ENCODE results near the gene RELA.

The RELA gene

DNA sequence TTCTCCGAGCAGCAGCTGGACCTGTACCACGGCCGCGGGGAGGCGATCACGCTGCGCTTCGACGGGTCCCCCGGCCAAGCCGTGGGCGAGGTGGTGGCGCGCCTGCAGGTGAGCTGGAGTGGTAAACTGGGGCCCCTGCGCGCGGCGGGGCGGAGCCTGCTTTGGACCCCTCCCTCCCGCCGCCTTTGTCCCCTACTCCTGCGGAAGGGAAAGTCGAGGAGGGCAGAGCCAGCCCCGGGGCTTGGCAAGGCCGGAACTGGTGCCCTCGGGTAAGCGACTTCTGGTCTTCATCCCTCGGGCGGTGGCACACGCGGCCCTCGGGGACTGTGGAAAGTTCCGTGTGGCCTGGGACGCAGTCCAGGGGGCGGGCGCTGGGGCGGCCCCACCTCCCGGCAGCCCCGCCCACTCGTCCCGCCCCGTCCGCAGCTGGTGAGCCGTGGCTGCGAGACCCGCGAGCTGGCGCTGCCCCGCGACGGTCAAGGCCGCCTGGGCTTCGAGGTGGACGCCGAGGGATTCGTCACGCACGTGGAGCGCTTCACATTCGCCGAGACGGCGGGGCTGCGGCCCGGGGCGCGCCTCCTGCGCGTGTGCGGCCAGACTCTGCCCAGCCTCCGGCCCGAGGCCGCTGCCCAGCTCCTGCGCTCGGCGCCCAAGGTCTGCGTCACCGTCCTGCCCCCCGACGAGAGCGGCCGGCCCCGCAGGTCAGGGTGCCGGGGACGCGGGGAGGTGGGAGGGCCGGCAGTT, 15.6 kb downstream of the RELA start:
- no peaks in the 10 kb centered on the region for H3K27me3 ChIP-seq (ENCODE audit: low read depth, low read length)
- peaks cover 6% of the 10 kb centered on the region for H4K20me1 ChIP-seq (ENCODE audit: insufficient read depth, low read length)
- no peak overlapping the region for H2AFZ ChIP-seq (ENCODE audit: low read depth, low read length)
- no peak for TF ChIP-seq EZH2phosphoT487 (IDR thresholded peaks at IDR 0.05; ENCODE audit: low read depth)
- TF ChIP-seq, protein P1, sequence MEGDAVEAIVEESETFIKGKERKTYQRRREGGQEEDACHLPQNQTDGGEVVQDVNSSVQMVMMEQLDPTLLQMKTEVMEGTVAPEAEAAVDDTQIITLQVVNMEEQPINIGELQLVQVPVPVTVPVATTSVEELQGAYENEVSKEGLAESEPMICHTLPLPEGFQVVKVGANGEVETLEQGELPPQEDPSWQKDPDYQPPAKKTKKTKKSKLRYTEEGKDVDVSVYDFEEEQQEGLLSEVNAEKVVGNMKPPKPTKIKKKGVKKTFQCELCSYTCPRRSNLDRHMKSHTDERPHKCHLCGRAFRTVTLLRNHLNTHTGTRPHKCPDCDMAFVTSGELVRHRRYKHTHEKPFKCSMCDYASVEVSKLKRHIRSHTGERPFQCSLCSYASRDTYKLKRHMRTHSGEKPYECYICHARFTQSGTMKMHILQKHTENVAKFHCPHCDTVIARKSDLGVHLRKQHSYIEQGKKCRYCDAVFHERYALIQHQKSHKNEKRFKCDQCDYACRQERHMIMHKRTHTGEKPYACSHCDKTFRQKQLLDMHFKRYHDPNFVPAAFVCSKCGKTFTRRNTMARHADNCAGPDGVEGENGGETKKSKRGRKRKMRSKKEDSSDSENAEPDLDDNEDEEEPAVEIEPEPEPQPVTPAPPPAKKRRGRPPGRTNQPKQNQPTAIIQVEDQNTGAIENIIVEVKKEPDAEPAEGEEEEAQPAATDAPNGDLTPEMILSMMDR (IDR thresholded peaks at IDR 0.05; ENCODE audit: low read depth, low read length): no peak
- peaks cover 4% of the 10 kb centered on the region for H3K4me1 ChIP-seq (ENCODE audit: low read length)
- no peaks in the 10 kb centered on the region for H3K79me2 ChIP-seq (ENCODE audit: low read length)
- H3K4me3 ChIP-seq (ENCODE audit: low read length): no peak overlapping the region
- H3K36me3 ChIP-seq (replicated peaks; ENCODE audit: low read depth, low read length): peaks cover 58% of the 10 kb centered on the region
- no peak overlapping the region for H3K27ac ChIP-seq (ENCODE audit: low read length)
- H3K4me2 ChIP-seq (ENCODE audit: low read length): no peak overlapping the region
- H3K9me3 ChIP-seq (ENCODE audit: insufficient read depth, low read length): no peaks in the 10 kb centered on the region
- H3K9ac ChIP-seq (ENCODE audit: low read length): no peak overlapping the region

DNA sequence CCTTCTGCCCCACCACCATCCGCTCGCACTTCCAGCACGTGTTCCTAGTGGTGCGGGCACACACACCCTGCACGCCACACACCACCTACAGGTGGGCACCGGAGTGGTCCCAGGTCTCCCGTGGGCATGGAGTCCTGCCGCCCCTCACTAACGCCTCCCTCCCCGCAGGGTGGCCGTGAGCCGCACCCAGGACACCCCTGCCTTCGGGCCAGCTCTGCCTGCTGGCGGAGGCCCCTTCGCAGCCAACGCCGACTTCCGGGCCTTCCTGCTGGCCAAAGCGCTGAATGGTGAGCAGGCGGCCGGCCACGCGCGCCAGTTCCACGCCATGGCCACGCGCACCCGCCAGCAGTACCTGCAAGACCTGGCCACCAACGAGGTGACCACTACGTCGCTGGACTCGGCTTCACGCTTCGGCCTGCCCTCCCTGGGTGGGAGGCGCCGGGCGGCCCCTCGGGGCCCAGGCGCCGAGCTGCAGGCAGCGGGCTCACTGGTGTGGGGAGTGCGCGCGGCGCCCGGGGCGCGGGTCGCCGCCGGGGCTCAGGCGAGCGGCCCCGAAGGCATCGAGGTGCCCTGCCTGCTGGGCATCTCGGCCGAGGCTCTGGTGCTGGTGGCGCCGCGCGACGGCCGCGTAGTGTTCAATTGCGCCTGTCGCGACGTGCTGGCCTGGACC, 16.3 kb downstream of the RELA start:
- H3K9me3 ChIP-seq (ENCODE audit: insufficient read depth, low read length): no peaks in the 10 kb centered on the region
- H3K4me2 ChIP-seq (ENCODE audit: low read length): no peak overlapping the region
- no peak overlapping the region for H3K9ac ChIP-seq (ENCODE audit: low read length)
- no peaks in the 10 kb centered on the region for H3K79me2 ChIP-seq (ENCODE audit: low read length)
- H3K27me3 ChIP-seq (ENCODE audit: low read depth, low read length): no peaks in the 10 kb centered on the region
- no peaks in the 10 kb centered on the region for H3K4me1 ChIP-seq (ENCODE audit: low read length)
- H3K27ac ChIP-seq (ENCODE audit: low read length): no peak overlapping the region
- H4K20me1 ChIP-seq (ENCODE audit: insufficient read depth, low read length): peaks cover 2% of the 10 kb centered on the region; the same call in 1 of the 2 replicates
- peaks cover 62% of the 10 kb centered on the region for H3K36me3 ChIP-seq (replicated peaks; ENCODE audit: low read depth, low read length)
- no peak overlapping the region for H3K4me3 ChIP-seq (ENCODE audit: low read length)
- TF ChIP-seq, protein P1 (IDR thresholded peaks at IDR 0.05; ENCODE audit: low read depth, low read length): no peak
- TF ChIP-seq EZH2phosphoT487 (IDR thresholded peaks at IDR 0.05; ENCODE audit: low read depth): no peak
- no peak overlapping the region for H2AFZ ChIP-seq (ENCODE audit: low read depth, low read length)

DNA sequence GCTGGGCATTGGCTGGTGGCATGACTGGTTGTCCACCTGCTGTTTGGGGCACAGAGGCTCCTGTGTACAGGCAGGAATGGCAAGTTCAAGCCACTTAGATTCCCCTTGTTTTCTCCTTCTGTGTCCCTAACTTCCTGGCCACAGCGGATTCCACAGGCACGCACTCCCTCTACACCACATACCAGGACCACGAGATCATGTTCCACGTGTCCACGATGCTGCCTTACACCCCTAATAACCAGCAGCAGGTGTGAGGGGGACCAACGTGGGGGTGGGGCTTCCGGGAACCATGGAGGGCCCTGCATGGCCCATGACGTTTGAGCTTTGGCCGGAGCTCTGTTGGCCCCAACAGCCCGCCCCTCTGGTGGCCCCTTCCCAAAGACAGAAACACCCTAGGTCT, 17.0 kb downstream of the RELA start:
- Histone ChIP-seq H3K4me3 (ENCODE audit: low read length) (no peak overlapping the region), H3K4me1 (ENCODE audit: low read length) (peaks cover 3% of the 10 kb centered on the region)
- TF ChIP-seq, protein P1 (IDR thresholded peaks at IDR 0.05; ENCODE audit: low read depth, low read length): no peak
- TF ChIP-seq EZH2phosphoT487 (IDR thresholded peaks at IDR 0.05; ENCODE audit: low read depth): no peak

DNA sequence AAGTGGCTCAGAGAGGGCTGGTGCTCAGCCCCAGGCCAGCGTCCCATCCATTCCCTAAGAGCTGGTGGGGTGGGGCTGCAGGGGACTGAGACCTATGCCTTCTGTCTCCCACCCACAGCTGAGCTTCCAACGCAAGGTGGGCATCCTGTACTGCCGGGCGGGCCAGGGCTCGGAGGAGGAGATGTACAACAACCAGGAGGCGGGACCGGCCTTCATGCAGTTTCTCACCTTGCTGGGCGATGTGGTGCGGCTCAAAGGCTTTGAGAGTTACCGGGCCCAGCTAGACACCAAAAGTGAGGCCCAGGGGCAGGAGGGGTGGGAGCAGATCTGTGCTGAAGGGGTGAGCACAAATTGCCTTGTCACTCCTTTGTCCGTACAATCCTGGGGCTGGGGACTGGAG, 17.9 kb downstream of the RELA start:
- Histone ChIP-seq H3K4me3 (ENCODE audit: low read length) (no peak overlapping the region), H3K9ac (ENCODE audit: low read length) (no peak overlapping the region), H3K27me3 (ENCODE audit: low read depth, low read length) (no peaks in the 10 kb centered on the region), H3K4me2 (ENCODE audit: low read length) (no peak overlapping the region), H3K36me3 (replicated peaks; ENCODE audit: low read depth, low read length) (peaks cover 62% of the 10 kb centered on the region), H2AFZ (ENCODE audit: low read depth, low read length) (no peak overlapping the region), H3K27ac (ENCODE audit: low read length) (no peak overlapping the region), H3K4me1 (ENCODE audit: low read length) (peaks cover 12% of the 10 kb centered on the region), H3K9me3 (ENCODE audit: insufficient read depth, low read length) (no peaks in the 10 kb centered on the region), H3K79me2 (ENCODE audit: low read length) (peaks cover 14% of the 10 kb centered on the region), H4K20me1 (ENCODE audit: insufficient read depth, low read length) (no peaks in the 10 kb centered on the region)
- TF ChIP-seq EZH2phosphoT487 (IDR thresholded peaks at IDR 0.05; ENCODE audit: low read depth): no peak
- TF ChIP-seq, protein P1 (IDR thresholded peaks at IDR 0.05; ENCODE audit: low read depth, low read length): no peak

More for the DNA sequence above, 17.0 kb downstream of the RELA start:
- no peak overlapping the region for H2AFZ ChIP-seq (ENCODE audit: low read depth, low read length)
- no peak overlapping the region for H3K9ac ChIP-seq (ENCODE audit: low read length)
- peaks cover 63% of the 10 kb centered on the region for H3K36me3 ChIP-seq (replicated peaks; ENCODE audit: low read depth, low read length)
- peaks cover 5% of the 10 kb centered on the region; the same call in 1 of the 2 replicates for H3K79me2 ChIP-seq (ENCODE audit: low read length)
- no peaks in the 10 kb centered on the region for H4K20me1 ChIP-seq (ENCODE audit: insufficient read depth, low read length)
- H3K9me3 ChIP-seq (ENCODE audit: insufficient read depth, low read length): no peaks in the 10 kb centered on the region
- H3K4me2 ChIP-seq (ENCODE audit: low read length): no peak overlapping the region
- no peaks in the 10 kb centered on the region for H3K27me3 ChIP-seq (ENCODE audit: low read depth, low read length)
- H3K27ac ChIP-seq (ENCODE audit: low read length): no peak overlapping the region
